Measurements from ENCODE around the gene ITPR2.

The ITPR2 gene

GRCh38 chr12:26380897-26381296 lies 452.1 kb downstream of the ITPR2 start:
- FAIRE-seq = no peak
- no peak for DNase-seq (ENCODE audit: insufficient read length, low spot score)

DNA sequence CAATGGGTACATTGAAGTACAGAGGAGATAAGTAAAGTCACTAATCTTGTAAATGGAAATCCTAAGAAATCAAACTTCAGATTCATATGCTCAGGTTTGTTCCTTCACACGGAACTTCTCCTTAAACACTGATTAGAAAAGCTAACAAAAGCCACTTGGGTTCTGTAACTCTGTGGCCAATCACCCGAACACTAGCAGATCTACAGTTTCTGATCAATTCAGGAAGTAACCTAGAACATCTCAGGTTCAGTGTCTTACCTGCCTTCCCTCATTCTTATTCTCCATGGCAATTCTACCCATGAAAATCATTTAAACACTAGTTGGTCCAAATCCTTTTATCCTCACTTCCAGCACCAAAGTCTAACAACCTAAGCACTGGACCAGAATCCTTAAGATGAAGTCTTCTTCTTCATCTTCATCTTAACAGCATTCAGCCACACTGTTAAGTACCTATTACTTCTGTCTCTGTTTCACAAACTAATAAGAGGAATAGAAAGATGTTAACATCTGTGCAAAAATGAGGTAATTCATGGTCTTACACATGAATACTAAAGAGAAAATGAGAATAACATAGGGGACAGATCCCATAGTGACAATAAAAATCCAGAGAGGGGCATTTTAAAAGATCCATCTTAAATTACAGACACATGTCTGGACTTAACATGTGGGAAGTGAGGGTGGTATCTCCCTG lies 453.1 kb downstream of the ITPR2 start:
- FAIRE-seq = no peak
- no peak for DNase-seq (ENCODE audit: insufficient read length, low spot score)

- FAIRE-seq = no peak
- no peak for DNase-seq (ENCODE audit: insufficient read length, low spot score)
These were observed 454.3 kb downstream of the ITPR2 start for GRCh38 chr12:26378711-26379110.

- no peak for DNase-seq (ENCODE audit: insufficient read length, low spot score)
- FAIRE-seq = no peak
These were observed 457.9 kb downstream of the ITPR2 start for GRCh38 chr12:26374934-26375680.

DNA sequence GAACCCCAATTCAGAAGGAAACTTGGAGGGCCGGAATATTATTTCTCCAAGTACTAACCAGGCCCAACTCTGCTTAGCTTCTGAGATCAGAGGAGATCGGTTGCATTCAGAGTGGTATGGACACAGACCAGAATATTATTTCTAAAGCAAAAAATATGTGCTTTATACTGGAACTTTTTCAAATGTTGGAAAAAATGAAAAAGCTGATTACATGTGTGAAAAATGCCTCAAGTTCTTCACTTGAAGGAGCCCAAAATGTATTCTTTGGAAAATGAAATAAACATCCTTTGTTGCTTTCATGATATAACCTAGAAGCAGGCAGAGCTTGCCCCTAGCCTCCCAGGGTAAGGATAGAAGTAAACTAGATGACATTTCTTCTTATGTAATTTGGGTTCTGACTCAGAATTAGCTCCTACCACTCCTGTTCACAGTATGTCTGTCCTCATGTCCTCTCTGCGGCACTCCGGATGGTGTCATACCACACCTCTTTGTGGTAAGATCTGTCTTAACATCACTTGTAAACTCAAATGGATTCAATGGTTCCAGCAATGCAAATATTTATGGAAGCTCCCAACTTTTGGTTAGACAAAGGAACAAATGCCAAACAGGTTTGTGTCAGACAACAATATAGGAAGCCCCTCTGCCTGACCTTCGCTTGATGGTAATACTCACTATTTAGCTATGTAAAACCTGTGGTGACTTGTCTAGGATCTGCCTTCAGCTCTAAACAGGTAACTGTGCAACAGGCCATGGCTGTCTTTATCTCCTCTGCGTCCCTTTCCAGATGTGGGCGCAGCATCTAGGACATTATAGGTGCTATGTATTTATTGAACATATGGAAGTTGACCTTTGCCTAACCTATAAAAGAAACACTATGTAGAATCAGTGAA lies 459.1 kb downstream of the ITPR2 start:
- no peak for FAIRE-seq

DNA sequence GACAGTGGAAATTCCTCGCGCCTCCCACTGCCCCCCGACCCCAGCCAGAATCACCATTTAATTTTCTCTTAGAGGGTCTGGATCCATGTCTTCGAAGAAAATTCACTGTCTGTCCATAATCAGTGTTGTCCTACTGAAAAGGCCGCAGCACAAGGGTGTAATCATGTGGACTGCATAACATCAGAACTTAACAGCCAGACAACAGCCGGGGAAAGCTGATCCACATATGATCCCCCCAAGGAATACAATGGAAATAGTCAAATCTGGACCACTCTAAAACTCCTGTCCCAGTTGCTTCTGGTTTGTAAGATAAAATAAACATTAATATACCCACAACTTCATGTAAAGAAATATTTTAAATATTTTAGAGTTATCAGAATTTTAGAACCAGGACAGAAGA lies 460.1 kb downstream of the ITPR2 start:
- DNase-seq (ENCODE audit: insufficient read length, low spot score) = no peak
- no peak for FAIRE-seq

More for the DNA sequence above, 459.1 kb downstream of the ITPR2 start:
- no peak for DNase-seq (ENCODE audit: insufficient read length, low spot score)

- FAIRE-seq (no peak), DNase-seq (ENCODE audit: insufficient read length, low spot score) (no peak)
These were observed 462.9 kb downstream of the ITPR2 start for GRCh38 chr12:26370098-26370497.

- DNase-seq (ENCODE audit: insufficient read length, low spot score) (peak; percentile 39), FAIRE-seq (no peak)
These were observed 463.4 kb downstream of the ITPR2 start for GRCh38 chr12:26369588-26369987.

DNA sequence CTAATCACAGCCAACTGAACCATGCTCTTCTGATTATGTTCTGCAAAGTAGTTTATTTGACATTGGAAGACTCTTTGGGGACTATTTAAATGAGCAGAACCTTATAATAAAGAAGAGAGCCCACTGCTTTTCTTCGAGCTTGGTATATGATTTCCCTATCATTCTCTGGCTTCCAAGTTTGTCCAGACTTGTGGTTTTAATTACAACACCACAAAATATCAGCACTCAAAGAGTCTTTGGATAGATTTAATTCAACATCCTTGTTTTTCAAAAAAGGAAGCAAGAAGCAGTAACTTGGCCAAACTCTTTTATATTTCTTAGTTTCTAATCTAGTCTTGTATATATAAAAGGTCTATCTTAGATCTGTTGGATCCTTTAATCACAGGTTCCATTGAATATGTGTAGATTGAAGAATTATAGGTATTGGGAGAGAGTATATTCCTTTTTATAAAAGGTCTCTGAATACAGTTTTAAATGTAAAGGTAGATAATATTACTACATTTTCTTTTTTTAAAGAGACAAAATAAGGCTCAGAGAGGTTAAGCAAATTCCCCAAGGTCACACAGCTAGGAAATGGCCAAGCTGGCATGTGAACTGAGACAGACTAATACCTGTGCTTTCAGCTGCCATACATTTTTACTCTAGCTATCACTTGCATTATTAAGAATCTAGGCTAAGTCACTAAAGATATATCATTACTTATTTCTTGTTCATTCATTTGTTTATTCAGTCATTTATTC lies 464.8 kb downstream of the ITPR2 start:
- no peak for DNase-seq (ENCODE audit: insufficient read length, low spot score)
- FAIRE-seq = no peak

DNA sequence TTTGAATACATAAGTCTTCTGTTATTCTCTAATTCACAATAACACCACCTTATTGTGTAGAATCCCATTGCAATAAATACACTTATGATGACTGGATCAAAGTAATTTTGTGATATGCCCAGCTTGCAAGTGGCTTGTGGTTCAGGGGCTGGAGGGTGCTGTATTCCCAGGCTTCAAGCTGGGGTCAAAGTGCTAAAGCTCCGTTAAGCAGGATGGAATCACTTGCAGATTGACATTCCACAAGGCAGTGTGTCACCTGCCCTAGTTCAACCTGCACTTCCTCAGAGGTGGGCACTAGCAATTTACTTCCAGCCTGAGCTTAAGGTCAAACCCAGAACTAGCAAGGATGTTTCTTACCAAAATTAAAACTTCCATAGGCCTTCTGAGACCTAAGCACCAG lies 471.0 kb downstream of the ITPR2 start:
- FAIRE-seq = no peak
- no peak for DNase-seq (ENCODE audit: insufficient read length, low spot score)

GRCh38 chr12:26360062-26360461 lies 472.9 kb downstream of the ITPR2 start:
- DNase-seq (ENCODE audit: insufficient read length, low spot score) (no peak), FAIRE-seq (no peak)

DNA sequence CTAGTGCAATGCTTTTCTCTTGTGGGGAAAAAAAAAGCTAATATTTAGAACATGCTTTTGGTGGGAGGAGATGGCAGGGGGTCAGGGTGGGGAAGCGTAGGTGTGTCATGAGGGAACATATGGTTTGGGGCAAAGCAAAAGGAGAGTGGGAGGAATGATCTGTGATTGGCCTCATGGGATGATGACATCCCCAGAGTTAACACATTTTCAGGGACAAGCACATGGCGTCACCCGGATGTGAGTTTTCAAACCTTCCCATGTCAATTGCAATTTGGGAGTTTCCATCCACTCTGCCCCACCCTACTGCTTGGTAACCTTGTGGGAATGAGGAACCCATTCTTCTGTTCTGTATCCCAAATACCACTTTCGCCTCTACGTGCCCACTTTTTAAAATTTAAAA lies 473.4 kb downstream of the ITPR2 start:
- FAIRE-seq (no peak), DNase-seq (ENCODE audit: insufficient read length, low spot score) (no peak)

DNA sequence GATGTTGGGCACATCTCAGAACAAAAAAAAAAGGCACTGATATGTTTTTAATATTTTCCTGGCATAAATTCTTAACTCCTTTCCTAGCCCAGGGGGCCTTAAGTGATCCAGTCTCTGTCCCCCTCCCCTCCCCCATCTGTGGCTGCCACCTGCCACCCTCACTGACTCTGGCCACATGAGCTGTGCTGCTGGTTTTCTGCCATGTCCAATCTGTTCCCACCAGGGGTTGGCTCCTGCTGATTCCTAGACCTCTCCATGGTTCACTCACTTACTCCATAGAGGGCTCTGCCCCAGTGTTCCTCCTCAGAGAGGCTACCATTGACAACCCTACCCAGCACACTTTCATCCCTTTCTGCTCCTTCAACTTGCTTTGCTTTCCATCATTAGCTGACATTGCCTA lies 474.3 kb downstream of the ITPR2 start:
- FAIRE-seq = no peak
- no peak for DNase-seq (ENCODE audit: insufficient read length, low spot score)

DNA sequence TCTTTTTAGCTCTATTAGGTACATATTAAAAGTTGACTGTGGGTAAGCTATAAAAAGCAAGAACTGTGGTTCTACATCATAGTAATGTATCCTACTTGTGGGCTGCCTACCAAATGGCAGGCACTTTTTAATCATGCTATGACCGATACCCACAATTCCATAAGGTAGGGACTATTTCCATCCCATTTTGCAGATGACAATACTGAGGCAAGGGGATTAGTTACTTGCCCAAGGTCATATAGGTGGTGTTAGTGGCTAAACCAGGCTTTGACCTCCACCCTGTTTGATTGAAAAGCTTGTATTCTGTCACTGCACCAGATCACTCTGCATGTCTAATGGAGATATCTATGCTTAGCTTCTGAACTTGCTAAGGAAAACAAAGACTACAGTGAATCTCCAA lies 485.7 kb downstream of the ITPR2 start:
- DNase-seq (ENCODE audit: insufficient read length, low spot score) = no peak
- no peak for FAIRE-seq

DNA sequence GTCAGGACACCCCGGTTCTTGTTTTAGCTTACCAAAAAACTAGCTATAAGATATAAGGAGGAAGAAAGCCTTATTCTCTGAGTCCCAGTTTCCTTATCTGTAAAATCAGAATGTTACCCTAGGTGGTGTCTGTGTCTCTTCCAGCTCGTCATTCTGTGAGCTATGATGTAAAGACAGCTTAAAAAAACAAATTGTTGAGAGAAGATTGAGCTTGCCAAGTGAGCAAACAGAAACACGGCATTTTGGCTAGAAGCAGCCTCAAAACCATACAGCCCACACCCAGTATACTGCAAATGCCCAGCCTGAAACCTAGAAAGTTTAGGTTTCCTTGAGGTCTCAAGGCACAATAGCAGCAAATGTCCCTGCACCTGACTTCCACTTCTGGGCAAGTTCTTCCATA lies 486.3 kb downstream of the ITPR2 start:
- no peak for FAIRE-seq

DNA sequence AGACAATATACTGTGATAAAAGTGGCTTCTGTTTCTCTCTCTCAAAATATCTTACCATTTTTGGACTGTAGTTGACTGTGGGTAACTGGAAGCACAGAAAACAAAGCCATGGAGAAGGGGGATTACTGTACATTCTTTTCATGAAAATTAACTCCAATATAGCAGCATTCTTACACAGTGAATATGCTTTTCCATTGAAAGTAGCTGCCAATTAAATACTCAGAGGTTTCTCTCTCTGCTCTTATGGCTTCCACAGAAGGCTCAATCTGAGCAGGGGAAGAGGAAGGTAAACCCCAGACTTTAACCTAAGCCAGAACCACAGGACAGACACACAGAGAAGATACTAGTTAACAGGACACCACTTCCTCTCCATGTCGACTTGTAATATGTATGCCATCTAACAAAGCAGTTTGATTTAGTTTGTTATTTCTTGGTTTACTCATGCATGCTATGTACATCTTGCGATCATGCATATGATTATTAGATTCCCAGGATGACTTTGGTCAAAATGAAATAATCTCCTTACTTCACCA lies 487.5 kb downstream of the ITPR2 start:
- peak; percentile 33 for FAIRE-seq
- no peak for DNase-seq (ENCODE audit: insufficient read length, low spot score)

More for the DNA sequence above, 486.3 kb downstream of the ITPR2 start:
- no peak for DNase-seq (ENCODE audit: insufficient read length, low spot score)

DNA sequence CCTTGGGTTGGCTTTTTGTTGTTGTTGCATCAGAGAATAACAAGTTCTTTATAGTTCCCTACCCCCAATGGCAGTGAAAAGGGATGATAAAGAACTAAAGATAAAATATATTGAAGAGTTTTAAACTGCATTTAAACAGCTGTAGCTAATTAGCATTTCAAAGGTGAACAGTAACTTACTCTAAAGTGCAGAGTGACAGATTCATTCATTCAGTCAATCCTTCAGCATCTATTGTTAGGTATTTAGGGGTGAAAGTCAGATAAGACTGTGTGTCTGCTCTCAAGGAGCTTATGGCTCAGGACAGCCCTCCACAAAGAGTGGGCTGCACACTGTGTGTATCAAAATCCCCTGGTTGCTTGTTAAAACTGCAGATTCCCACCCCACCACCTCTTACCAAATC lies 491.5 kb downstream of the ITPR2 start:
- FAIRE-seq (no peak), DNase-seq (ENCODE audit: insufficient read length, low spot score) (no peak)

DNA sequence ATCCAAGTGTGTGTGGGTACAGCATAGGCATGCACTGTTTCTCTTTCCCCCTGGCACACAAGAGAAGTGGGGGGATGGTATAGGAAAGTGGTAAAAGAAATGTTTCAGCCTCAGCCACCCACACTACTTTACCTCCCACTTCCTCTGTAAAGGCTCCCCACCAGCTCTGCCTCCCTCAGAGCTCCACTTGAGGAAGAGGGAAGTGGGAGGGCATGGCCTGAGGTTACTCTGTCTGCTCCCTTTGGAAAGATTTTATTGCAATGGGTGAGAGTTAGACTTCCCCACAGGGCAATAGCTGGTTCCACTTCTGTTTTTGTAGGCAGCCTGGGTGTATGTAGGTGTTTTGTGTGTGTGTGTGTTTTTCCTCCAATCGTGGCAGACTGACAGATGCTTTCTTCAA lies 492.3 kb downstream of the ITPR2 start:
- no peak for DNase-seq (ENCODE audit: insufficient read length, low spot score)
- peak; percentile 16 for FAIRE-seq

- no peak for DNase-seq (ENCODE audit: insufficient read length, low spot score)
- no peak for FAIRE-seq
These were observed 493.0 kb downstream of the ITPR2 start for GRCh38 chr12:26339976-26340375.
